ENCODE results near the gene CPA2. TPM values are rescaled to one million over a fixed set of nuclear protein-coding genes. Genes with fewer than 3 reads are reported as not detected.
"Not testable (repeated sequence)": the region's sequence is repeated elsewhere in the genome, so short reads cannot be mapped to it uniquely, and the experiment has no call there.

The CPA2 gene
- total and polyA plus RNA-seq, 2 experiments from 2014 or later = not detected

DNA sequence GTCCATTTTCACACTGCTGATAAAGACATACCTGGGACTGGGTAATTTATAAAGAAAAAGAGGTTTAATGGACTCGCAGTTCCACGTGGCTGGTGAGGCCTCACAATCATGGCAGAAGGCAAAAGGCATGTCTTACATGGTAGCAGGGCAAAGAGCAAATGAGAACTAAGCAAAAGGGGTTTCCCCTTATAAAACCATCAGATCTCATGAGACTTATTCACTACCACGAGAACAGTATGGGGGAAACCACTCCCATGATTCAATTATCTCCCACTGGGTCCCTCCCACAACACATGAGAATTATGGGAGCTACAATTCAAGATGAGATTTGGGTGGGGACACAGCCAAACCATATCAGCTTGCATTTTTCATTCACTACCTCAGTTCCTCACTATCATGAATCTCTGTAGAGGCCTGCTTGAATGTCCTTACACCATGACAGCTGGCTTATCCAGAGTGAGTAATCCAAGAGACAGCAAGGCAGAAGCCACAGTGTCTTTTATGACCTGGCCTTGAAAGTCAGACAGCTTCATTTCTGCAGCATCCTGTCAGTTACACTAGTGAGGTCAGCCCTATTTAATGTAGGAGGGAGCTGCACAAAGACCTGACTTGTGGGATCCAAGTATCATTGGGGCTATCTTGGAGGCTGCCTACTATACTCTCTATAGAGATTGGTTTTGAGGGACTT, 55.0 kb downstream of the CPA2 start:
- not testable (repeated sequence) for DNase-seq (ENCODE audit: low spot score); H3K27ac Mint-ChIP-seq; H3K4me3 ChIP-seq

DNA sequence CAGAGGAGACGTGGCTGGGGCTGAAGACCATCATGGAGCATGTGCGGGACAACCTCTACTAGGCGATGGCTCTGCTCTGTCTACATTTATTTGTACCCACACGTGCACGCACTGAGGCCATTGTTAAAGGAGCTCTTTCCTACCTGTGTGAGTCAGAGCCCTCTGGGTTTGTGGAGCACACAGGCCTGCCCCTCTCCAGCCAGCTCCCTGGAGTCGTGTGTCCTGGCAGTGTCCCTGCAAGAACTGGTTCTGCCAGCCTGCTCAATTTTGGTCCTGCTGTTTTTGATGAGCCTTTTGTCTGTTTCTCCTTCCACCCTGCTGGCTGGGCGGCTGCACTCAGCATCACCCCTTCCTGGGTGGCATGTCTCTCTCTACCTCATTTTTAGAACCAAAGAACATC, 56.0 kb downstream of the CPA2 start:
- Histone ChIP-seq H4K20me1 (replicated peaks; ENCODE audit: insufficient read depth) (no peaks in the 10 kb centered on the region), H2AFZ (peak overlapping the region; percentile 69; the same call in 1 of the 2 replicates), H3K27ac (ENCODE audit: low read depth) (no peak overlapping the region), H3K4me1 (ENCODE audit: insufficient read depth) (no peaks in the 10 kb centered on the region), H3K27me3 (ENCODE audit: insufficient read depth) (no peaks in the 10 kb centered on the region), H3K36me3 (ENCODE audit: insufficient read depth) (no peaks in the 10 kb centered on the region), H3K79me2 (replicated peaks; ENCODE audit: insufficient read depth) (no peaks in the 10 kb centered on the region), H3K4me3 (no peak overlapping the region), H3K4me2 (no peak overlapping the region), H3F3A (replicated peaks; ENCODE audit: low read depth) (no peaks in the 10 kb centered on the region), H3K9me2 (ENCODE audit: insufficient read depth) (peaks cover 7% of the 10 kb centered on the region; the same call in 1 of the 2 replicates)
- Mint-ChIP-seq H3K4me3 (no peak overlapping the region), H3K36me3 (ENCODE audit: low read depth) (no peaks in the 10 kb centered on the region), H3K27me3 (ENCODE audit: insufficient read depth, low read depth, poor library complexity) (peaks cover 3% of the 10 kb centered on the region), H3K9me3 (no peaks in the 10 kb centered on the region; the same call in 2 of the 3 replicates), H3K4me1 (peaks cover 15% of the 10 kb centered on the region), H3K27ac (no peak overlapping the region)
- DNase-seq (ENCODE audit: low spot score) = no peak
- ATAC-seq = no peak; the same call in 2 of the 3 replicates
- TF ChIP-seq CREB1 (CRISPR knock-in tag; IDR thresholded peaks at IDR 0.05; ENCODE audit: low read depth) (no peak), ZNF331 (CRISPR knock-in tag; IDR thresholded peaks at IDR 0.05; ENCODE audit: low read depth) (no peak), EZH2 (IDR thresholded peaks at IDR 0.05; ENCODE audit: low read depth, unreplicated experiment) (no peak), POLR2AphosphoS5 (IDR thresholded peaks at IDR 0.05; ENCODE audit: low read depth) (no peak), EZH2phosphoT487 (IDR thresholded peaks at IDR 0.05; ENCODE audit: unreplicated experiment) (no peak), STAT1 (IDR thresholded peaks at IDR 0.05; ENCODE audit: unreplicated experiment) (no peak)
- TF ChIP-seq, protein P1, sequence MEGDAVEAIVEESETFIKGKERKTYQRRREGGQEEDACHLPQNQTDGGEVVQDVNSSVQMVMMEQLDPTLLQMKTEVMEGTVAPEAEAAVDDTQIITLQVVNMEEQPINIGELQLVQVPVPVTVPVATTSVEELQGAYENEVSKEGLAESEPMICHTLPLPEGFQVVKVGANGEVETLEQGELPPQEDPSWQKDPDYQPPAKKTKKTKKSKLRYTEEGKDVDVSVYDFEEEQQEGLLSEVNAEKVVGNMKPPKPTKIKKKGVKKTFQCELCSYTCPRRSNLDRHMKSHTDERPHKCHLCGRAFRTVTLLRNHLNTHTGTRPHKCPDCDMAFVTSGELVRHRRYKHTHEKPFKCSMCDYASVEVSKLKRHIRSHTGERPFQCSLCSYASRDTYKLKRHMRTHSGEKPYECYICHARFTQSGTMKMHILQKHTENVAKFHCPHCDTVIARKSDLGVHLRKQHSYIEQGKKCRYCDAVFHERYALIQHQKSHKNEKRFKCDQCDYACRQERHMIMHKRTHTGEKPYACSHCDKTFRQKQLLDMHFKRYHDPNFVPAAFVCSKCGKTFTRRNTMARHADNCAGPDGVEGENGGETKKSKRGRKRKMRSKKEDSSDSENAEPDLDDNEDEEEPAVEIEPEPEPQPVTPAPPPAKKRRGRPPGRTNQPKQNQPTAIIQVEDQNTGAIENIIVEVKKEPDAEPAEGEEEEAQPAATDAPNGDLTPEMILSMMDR (conservative IDR thresholded peaks at IDR 0.05; ENCODE audit: low read depth in 2 of 2) = no peak
- TF ChIP-seq, protein P2, sequence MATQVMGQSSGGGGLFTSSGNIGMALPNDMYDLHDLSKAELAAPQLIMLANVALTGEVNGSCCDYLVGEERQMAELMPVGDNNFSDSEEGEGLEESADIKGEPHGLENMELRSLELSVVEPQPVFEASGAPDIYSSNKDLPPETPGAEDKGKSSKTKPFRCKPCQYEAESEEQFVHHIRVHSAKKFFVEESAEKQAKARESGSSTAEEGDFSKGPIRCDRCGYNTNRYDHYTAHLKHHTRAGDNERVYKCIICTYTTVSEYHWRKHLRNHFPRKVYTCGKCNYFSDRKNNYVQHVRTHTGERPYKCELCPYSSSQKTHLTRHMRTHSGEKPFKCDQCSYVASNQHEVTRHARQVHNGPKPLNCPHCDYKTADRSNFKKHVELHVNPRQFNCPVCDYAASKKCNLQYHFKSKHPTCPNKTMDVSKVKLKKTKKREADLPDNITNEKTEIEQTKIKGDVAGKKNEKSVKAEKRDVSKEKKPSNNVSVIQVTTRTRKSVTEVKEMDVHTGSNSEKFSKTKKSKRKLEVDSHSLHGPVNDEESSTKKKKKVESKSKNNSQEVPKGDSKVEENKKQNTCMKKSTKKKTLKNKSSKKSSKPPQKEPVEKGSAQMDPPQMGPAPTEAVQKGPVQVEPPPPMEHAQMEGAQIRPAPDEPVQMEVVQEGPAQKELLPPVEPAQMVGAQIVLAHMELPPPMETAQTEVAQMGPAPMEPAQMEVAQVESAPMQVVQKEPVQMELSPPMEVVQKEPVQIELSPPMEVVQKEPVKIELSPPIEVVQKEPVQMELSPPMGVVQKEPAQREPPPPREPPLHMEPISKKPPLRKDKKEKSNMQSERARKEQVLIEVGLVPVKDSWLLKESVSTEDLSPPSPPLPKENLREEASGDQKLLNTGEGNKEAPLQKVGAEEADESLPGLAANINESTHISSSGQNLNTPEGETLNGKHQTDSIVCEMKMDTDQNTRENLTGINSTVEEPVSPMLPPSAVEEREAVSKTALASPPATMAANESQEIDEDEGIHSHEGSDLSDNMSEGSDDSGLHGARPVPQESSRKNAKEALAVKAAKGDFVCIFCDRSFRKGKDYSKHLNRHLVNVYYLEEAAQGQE (IDR thresholded peaks at IDR 0.05; ENCODE audit: unreplicated experiment) = no peak
- TF ChIP-seq, protein P3, sequence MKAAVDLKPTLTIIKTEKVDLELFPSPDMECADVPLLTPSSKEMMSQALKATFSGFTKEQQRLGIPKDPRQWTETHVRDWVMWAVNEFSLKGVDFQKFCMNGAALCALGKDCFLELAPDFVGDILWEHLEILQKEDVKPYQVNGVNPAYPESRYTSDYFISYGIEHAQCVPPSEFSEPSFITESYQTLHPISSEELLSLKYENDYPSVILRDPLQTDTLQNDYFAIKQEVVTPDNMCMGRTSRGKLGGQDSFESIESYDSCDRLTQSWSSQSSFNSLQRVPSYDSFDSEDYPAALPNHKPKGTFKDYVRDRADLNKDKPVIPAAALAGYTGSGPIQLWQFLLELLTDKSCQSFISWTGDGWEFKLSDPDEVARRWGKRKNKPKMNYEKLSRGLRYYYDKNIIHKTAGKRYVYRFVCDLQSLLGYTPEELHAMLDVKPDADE (IDR thresholded peaks at IDR 0.05) = no peak

More for the DNA sequence above, 55.0 kb downstream of the CPA2 start:
- H2AFZ ChIP-seq; H3K4me3 Mint-ChIP-seq; H3K79me2 ChIP-seq (replicated peaks; ENCODE audit: insufficient read depth); ATAC-seq; H3F3A ChIP-seq (replicated peaks; ENCODE audit: low read depth); H3K4me1 ChIP-seq (ENCODE audit: insufficient read depth); H4K20me1 ChIP-seq (replicated peaks; ENCODE audit: insufficient read depth); H3K36me3 ChIP-seq (ENCODE audit: insufficient read depth); H3K27me3 Mint-ChIP-seq (ENCODE audit: insufficient read depth, low read depth, poor library complexity); H3K9me3 Mint-ChIP-seq; H3K4me2 ChIP-seq; H3K36me3 Mint-ChIP-seq (ENCODE audit: low read depth); H3K27me3 ChIP-seq (ENCODE audit: insufficient read depth); H3K27ac ChIP-seq (ENCODE audit: low read depth); H3K9me2 ChIP-seq (ENCODE audit: insufficient read depth): not testable (repeated sequence)
- peaks cover 15% of the 10 kb centered on the region for H3K4me1 Mint-ChIP-seq
